Thoracic aorta endothelial cell (primary cell): Measurements from ENCODE around the gene CLHC1. TPM values are rescaled to one million over a fixed set of nuclear protein-coding genes. Genes with fewer than 3 reads are reported as not detected.

ENCODE experiments used
- total RNA-seq: library from RNA; depleted of rRNA; stranded (reverse); fragments of >200 nt; gene quantifications from 2 replicates; pipeline ENCODE4 v1.2.3, GENCODE V29; 2012

Gene CLHC1
- 9.2 and 9.7 TPM in 2 replicates for total RNA-seq

GRCh38 chr2:55232084-55232862 lies at the start of gene CLHC1, which contains the start of gene RPS27A:
TSS of gene CLHC1 (minus strand) at chr2:55232293. CDS start at chr2:55222411, 9,882 bp downstream.
TSS of gene RPS27A (plus strand) at chr2:55232688. CDS start at chr2:55232825, 137 bp downstream.

GRCh38 chr2:55268907-55269644 lies 37.0 kb upstream of the CLHC1 start, which contains the start of gene MTIF2:
TSS of gene MTIF2 (minus strand) at chr2:55269231. CDS start at chr2:55263858, 5,373 bp downstream.

Other genes with a start within 250 kb of the CLHC1 start
- gene RTN4, start 181.8 kb downstream of the CLHC1 start, total RNA-seq = 411 and 652 TPM in 2 replicates
- 1,243 and 1,329 TPM in 2 replicates for gene RPS27A, start 395 bp upstream of the CLHC1 start, total RNA-seq
- gene MTIF2, start 36.9 kb upstream of the CLHC1 start, total RNA-seq = 43.2 and 43.6 TPM in 2 replicates
- 111 and 121 TPM in 2 replicates for gene CCDC88A, start 187.6 kb upstream of the CLHC1 start, total RNA-seq